Panc1 (cell line): Measurements from ENCODE around the gene PDE3B.
"Not testable (repeated sequence)": the region's sequence is repeated elsewhere in the genome, so short reads cannot be mapped to it uniquely, and the experiment has no call there.

Experiments used
- POLR2AphosphoS5 ChIP-seq: IDR thresholded peaks from 2 replicates; pipeline ENCODE4 v1.6.1; 2012; ENCODE audit warnings: mild to moderate bottlenecking, low read depth, low read length, moderate library complexity
- SIN3A ChIP-seq: IDR thresholded peaks from 2 replicates; pipeline ENCODE4 v1.6.1; 2012; ENCODE audit warnings: low read depth, mild to moderate bottlenecking, low read length, moderate library complexity, borderline replicate concordance; ENCODE audit not compliant: insufficient read depth
- TCF7L2 ChIP-seq: IDR thresholded peaks from 2 replicates; pipeline ENCODE4 v1.6.1; 2011; ENCODE audit warnings: mild to moderate bottlenecking, low read depth, low read length, inconsistent platforms
- TF ChIP-seq, protein P1 (sequence below): fragments of 450-650 bp; IDR thresholded peaks from 2 replicates; pipeline ENCODE4 v1.5.1; 2017; ENCODE audit warnings: mild to moderate bottlenecking
- TF ChIP-seq, protein P2 (sequence below), 2 experiments: IDR thresholded peaks; 2 replicates each; pipeline ENCODE4 v1.6.1; 2011 to 2012; ENCODE audit warnings: low read depth in 2 of 2, control low read depth in 1 of 2, low read length in 1 of 2, mild to moderate bottlenecking in 1 of 2, moderate library complexity in 1 of 2; ENCODE audit not compliant: insufficient read depth in 1 of 2

DNA sequence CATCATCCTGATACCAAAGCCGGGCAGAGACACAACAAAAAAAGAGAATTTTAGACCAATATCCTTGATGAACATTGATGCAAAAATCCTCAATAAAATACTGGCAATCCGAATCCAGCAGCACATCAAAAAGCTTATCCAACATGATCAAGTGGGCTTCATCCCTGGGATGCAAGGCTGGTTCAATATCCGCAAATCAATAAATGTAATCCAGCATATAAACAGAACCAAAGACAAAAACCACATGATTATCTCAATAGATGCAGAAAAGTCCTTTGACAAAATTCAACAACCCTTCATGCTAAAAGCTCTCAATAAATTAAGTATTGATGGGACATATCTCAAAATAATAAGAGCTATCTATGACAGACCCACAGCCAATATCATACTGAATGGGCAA is 21.3 kb downstream of the PDE3B start:
- TF ChIP-seq, protein P1, sequence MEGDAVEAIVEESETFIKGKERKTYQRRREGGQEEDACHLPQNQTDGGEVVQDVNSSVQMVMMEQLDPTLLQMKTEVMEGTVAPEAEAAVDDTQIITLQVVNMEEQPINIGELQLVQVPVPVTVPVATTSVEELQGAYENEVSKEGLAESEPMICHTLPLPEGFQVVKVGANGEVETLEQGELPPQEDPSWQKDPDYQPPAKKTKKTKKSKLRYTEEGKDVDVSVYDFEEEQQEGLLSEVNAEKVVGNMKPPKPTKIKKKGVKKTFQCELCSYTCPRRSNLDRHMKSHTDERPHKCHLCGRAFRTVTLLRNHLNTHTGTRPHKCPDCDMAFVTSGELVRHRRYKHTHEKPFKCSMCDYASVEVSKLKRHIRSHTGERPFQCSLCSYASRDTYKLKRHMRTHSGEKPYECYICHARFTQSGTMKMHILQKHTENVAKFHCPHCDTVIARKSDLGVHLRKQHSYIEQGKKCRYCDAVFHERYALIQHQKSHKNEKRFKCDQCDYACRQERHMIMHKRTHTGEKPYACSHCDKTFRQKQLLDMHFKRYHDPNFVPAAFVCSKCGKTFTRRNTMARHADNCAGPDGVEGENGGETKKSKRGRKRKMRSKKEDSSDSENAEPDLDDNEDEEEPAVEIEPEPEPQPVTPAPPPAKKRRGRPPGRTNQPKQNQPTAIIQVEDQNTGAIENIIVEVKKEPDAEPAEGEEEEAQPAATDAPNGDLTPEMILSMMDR = not testable (repeated sequence)
- TF ChIP-seq TCF7L2, POLR2AphosphoS5, SIN3A: not testable (repeated sequence)
- TF ChIP-seq, protein P2, sequence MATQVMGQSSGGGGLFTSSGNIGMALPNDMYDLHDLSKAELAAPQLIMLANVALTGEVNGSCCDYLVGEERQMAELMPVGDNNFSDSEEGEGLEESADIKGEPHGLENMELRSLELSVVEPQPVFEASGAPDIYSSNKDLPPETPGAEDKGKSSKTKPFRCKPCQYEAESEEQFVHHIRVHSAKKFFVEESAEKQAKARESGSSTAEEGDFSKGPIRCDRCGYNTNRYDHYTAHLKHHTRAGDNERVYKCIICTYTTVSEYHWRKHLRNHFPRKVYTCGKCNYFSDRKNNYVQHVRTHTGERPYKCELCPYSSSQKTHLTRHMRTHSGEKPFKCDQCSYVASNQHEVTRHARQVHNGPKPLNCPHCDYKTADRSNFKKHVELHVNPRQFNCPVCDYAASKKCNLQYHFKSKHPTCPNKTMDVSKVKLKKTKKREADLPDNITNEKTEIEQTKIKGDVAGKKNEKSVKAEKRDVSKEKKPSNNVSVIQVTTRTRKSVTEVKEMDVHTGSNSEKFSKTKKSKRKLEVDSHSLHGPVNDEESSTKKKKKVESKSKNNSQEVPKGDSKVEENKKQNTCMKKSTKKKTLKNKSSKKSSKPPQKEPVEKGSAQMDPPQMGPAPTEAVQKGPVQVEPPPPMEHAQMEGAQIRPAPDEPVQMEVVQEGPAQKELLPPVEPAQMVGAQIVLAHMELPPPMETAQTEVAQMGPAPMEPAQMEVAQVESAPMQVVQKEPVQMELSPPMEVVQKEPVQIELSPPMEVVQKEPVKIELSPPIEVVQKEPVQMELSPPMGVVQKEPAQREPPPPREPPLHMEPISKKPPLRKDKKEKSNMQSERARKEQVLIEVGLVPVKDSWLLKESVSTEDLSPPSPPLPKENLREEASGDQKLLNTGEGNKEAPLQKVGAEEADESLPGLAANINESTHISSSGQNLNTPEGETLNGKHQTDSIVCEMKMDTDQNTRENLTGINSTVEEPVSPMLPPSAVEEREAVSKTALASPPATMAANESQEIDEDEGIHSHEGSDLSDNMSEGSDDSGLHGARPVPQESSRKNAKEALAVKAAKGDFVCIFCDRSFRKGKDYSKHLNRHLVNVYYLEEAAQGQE (IDR thresholded peaks at IDR 0.05; ENCODE audit: insufficient read depth in 1 of 2, low read depth in 2 of 2, low read length in 1 of 2) = not testable (repeated sequence)
